ENCODE measurements around the gene NPC1L1. TPM values are rescaled to one million over a fixed set of nuclear protein-coding genes. Genes with fewer than 3 reads are reported as not detected.

The NPC1L1 gene
- total and polyA plus RNA-seq, 2 experiments from 2014 or later = 20.6 to 25.8 TPM

- Histone ChIP-seq H3K27me3 (no peaks in the 10 kb centered on the region), H3K4me1 (ENCODE audit: insufficient read depth) (no peaks in the 10 kb centered on the region), H3K9me2 (replicated peaks; ENCODE audit: insufficient read depth) (no peaks in the 10 kb centered on the region), H3K9me3 (ENCODE audit: low read depth) (no peaks in the 10 kb centered on the region), H3K4me3 (no peak overlapping the region), H3K79me2 (no peaks in the 10 kb centered on the region), H4K20me1 (ENCODE audit: insufficient read depth, poor library complexity, severe bottlenecking) (no peaks in the 10 kb centered on the region), H3K4me2 (no peak overlapping the region), H3K36me3 (replicated peaks; ENCODE audit: insufficient read depth, low read depth) (no peaks in the 10 kb centered on the region), H3K27ac (no peak overlapping the region), H2AFZ (no peak overlapping the region)
- TF ChIP-seq CTCF (IDR thresholded peaks at IDR 0.05; ENCODE audit: poor library complexity) (no peak), EZH2phosphoT487 (IDR thresholded peaks at IDR 0.05; ENCODE audit: low read depth, severe bottlenecking, unreplicated experiment) (no peak), EZH2 (IDR thresholded peaks at IDR 0.05; ENCODE audit: borderline replicate concordance) (no peak)
- no peak for DNase-seq (ENCODE audit: low spot score)
- WGBS (ENCODE audit: low lambda C conversion rate, missing lambda C conversion rate) = 96% methylated on average over 5 of the region's 5 CpGs
Measured at GRCh38 chr7:44497155-44498027, 43.7 kb downstream of the NPC1L1 start.

GRCh38 chr7:44496385-44496784, 44.7 kb downstream of the NPC1L1 start:
- no peak overlapping the region for H2AFZ ChIP-seq
- no peaks in the 10 kb centered on the region for H3K79me2 ChIP-seq
- 78% methylated on average over 1 of the region's 1 CpG for WGBS (ENCODE audit: low lambda C conversion rate, missing lambda C conversion rate)
- H3K36me3 ChIP-seq (replicated peaks; ENCODE audit: insufficient read depth, low read depth) = no peaks in the 10 kb centered on the region
- H3K9me3 ChIP-seq (ENCODE audit: low read depth) = no peaks in the 10 kb centered on the region
- no peak for DNase-seq (ENCODE audit: low spot score)
- no peaks in the 10 kb centered on the region for H4K20me1 ChIP-seq (ENCODE audit: insufficient read depth, poor library complexity, severe bottlenecking)
- no peak overlapping the region for H3K27ac ChIP-seq
- no peak for TF ChIP-seq EZH2phosphoT487 (IDR thresholded peaks at IDR 0.05; ENCODE audit: low read depth, severe bottlenecking, unreplicated experiment)
- TF ChIP-seq EZH2 (IDR thresholded peaks at IDR 0.05; ENCODE audit: borderline replicate concordance) = no peak
- no peak for TF ChIP-seq CTCF (IDR thresholded peaks at IDR 0.05; ENCODE audit: poor library complexity)
- peaks cover under 1% of the 10 kb centered on the region for H3K4me1 ChIP-seq (ENCODE audit: insufficient read depth)
- H3K9me2 ChIP-seq (replicated peaks; ENCODE audit: insufficient read depth) = no peaks in the 10 kb centered on the region
- H3K27me3 ChIP-seq = no peaks in the 10 kb centered on the region
- no peak overlapping the region for H3K4me2 ChIP-seq
- H3K4me3 ChIP-seq = no peak overlapping the region

GRCh38 chr7:44494960-44495359, 46.2 kb downstream of the NPC1L1 start:
- Histone ChIP-seq H4K20me1 (ENCODE audit: insufficient read depth, poor library complexity, severe bottlenecking) (no peaks in the 10 kb centered on the region), H3K9me2 (replicated peaks; ENCODE audit: insufficient read depth) (no peaks in the 10 kb centered on the region), H3K4me2 (no peak overlapping the region), H2AFZ (no peak overlapping the region), H3K79me2 (peaks cover 2% of the 10 kb centered on the region), H3K27me3 (no peaks in the 10 kb centered on the region), H3K4me3 (no peak overlapping the region), H3K9me3 (ENCODE audit: low read depth) (no peaks in the 10 kb centered on the region), H3K4me1 (ENCODE audit: insufficient read depth) (peaks cover 3% of the 10 kb centered on the region), H3K36me3 (replicated peaks; ENCODE audit: insufficient read depth, low read depth) (no peaks in the 10 kb centered on the region), H3K27ac (no peak overlapping the region)
- 88% methylated on average over 2 of the region's 2 CpGs for WGBS (ENCODE audit: low lambda C conversion rate, missing lambda C conversion rate)
- DNase-seq (ENCODE audit: low spot score) = no peak
- TF ChIP-seq EZH2 (IDR thresholded peaks at IDR 0.05; ENCODE audit: borderline replicate concordance) (no peak), EZH2phosphoT487 (IDR thresholded peaks at IDR 0.05; ENCODE audit: low read depth, severe bottlenecking, unreplicated experiment) (no peak), CTCF (IDR thresholded peaks at IDR 0.05; ENCODE audit: poor library complexity) (no peak)

Measured in hepatocyte (in vitro differentiated cells).